ENCODE data around the gene FOXN4.

The FOXN4 gene

DNA sequence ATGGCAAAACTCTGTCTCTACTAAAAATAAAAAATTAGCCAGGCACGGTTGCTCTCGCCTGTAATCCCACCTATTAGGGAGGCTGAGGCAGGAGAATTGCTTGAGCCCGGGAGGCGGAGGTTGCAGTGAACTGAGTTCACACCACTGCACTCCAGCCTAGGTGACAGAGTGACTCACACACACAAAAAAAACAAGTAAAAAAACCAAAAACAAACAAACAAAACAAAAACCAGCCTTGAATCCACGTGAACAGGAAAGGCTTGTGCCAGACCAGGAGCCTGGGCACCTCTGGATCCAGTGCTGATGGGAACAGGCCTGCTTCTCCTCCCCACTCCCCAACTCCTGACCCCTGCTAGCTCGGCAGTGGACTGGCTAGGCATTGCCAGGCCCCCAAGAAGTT, 3.5 kb downstream of the FOXN4 start:
- DNase-seq: no peak

DNA sequence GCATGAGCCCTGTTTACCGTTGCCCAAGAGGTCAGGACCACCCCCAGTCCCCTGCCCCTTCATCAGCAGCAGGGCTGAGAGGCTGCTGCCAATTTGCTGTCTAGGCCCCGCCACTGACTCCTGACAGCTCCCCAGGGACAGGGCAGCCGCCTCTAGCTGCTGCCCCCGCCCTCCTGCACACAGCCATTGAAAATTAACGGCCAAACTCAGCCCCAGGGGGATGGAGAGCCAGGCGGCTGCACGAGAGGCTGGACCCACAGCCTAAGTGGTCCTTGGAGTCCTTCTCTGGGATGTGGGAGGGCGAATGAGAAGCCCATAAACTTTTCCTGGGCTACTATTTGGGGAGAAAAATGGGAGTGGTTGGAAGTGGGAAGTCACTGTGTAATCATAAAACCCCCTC, 4.6 kb downstream of the FOXN4 start:
- no peak for DNase-seq

DNA sequence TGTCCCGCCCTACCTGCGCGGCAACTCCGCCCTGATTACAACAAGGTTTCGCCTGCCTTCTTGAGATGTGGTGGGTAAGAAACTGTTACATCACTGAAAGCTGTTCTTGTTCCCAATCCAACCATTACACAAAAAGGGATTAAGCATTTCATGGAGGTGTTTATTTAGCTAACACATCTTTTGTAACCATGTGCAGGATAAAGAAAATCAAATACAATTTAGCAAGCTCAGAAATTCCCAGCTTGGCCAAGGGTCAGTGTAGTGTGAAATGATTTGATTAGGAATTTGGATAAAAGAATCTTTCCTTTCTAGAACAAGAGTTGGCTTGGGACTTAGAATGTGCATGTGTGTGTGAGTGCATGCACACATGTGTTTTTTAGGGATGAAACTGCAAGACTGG, 6.3 kb downstream of the FOXN4 start:
- no peak for DNase-seq

DNA sequence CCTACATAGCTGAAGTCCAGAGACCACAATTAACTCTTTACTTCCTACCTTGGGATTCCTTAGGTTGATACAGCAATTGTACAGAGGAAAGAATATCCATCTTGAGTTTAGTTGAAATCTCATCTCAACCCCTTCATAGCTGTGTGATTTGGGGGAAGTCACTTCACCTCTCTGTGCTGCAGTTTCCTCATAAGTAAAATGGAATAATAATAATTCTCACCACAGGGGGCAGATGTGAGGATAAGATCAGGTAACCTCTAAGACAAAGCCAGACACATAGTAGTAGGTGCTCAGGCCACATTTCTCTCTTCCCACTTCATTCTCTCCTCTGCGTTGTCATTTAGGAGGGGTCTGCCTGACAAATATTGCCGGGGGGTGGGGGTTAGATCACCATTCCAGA, 6.7 kb downstream of the FOXN4 start:
- DNase-seq: no peak

DNA sequence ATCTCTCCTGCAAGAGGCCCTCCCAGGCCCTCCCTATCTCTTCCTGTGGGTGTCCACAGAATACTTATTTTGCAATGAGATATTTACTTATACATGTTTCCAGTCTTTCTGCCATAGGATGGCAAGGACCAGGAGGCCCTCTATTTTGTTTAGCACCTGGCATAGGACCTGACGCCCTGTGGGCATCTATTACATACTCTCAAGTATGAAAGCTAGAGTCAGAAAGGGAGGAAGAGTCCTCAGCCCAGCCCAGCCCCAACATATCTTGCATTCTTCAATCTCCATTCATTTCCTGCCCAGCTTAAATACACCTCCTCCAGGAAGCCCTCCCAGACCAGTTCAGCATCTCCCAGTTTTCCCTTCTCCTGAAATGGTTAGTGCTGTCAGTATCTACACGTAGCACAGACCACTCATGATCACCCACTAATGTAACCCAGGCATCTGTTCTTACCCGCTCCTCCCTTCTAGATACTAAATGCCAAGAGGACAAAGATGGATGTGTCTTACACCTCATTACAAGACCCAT, 7.4 kb downstream of the FOXN4 start:
- no peak for DNase-seq

DNA sequence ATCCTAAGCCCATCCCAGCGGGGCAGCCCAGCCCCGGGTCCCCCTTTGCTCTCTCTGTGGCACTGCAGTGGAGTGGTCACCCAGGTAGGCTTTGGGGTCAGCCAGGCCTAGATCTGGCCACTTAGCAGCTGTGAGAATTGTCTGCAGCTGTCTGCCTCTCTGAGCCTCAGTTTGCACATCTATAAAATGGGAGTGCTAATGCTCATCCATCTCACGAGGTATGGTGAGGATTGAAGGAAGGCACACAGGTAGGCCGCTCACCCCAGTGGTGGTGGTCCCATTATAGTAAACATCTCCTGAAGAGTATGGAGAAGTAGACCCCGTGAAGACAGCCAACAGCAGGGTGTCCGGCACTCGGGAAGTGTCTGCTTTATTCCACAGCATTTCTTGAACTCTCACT, 9.2 kb downstream of the FOXN4 start:
- no peak for DNase-seq

DNA sequence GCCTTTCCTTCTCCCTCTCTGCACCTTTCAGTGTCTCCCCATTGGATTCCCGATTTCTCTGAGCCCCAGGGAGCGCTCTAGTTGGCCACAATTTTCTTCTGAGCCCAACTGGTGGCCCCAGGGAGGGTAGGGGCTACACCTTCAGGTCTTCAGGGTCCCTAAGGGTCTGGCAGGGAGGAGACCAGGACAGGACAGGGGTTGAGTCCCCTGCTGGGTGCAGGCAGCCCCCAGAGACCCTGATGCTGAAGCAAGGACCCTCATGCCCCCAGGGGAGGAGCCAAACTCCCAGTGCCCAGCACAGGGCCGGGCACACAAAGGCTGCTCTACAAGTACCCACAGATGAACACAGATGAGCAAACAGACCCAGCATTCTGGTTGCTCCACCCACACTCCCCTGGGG, 12.7 kb downstream of the FOXN4 start:
- no peak for DNase-seq

DNA sequence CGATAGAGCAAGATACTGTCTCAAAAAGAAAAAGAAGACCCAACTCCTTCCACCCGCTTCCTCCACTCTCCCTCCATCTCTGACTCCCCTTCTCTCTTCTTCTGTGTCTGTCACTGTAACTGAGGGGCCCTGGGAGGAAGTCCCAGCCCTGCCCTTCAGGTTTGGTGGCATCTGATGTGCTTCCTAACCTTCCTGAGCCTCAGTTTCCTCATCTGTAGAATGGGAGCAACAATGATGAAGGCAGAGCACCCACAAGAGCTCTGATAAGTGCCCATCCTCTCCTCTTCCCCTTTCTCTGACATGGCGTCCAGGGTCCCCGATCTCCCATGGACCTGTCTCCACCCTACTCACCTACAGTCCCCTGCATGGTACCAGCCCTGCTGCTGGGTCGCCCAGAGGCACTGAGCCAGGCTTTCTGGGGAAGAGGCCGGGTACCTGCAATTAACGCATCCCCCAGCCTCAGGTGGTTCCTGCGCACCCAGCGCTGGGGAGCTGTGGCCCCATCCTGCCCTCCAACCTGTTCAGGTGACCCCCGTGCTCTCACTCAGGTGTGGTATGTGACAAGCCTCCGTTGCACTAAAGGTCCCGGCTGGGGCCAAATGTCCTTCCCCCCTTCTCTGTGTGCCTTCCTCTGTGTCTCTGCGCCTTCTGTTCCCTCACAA, 13.2 kb downstream of the FOXN4 start:
- no peak for DNase-seq

DNA sequence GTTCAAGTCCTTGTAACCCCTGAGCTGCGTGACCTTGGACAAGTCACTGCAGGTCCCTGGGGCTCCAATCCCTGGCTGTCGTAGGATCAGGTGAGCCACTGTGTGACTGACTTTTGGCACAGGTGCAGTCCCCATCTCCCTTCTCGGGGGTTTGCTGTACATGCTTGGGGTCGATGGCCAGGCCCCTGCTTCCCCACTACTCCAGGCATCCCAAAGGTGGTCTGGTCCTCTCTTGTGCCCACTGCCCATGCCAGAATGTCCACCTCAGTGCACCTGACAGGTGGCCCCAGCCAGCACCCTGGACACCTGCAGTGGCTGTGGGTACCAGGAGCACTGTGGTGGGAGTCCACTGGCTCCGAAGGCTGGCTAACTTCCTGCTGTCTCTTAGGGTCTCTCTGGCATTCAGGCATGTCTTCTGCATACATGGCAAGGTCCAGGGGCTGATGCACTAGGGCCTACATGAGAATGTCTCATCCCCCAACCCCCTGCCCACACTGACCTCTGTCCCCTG, 14.7 kb downstream of the FOXN4 start:
- DNase-seq: no peak

DNA sequence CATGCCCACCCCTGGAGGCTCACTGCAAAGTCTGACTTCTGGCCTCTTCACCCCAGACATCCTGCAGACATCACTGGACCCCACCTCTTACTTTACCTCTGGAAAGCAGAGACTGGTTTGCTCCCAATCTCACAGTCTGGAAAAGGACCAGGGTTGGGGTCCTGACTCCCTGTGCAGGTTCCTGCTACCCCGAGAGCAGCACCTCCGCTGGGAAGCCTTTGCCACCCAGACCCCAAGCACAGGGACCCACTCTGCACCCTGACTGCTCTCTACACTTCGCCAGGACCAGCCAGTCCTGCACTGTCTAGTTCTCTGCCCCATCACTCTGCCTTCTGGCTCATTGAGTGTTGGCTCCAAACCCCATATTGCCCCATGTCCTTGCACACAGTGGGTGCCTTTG, 16.0 kb downstream of the FOXN4 start:
- DNase-seq: no peak

DNA sequence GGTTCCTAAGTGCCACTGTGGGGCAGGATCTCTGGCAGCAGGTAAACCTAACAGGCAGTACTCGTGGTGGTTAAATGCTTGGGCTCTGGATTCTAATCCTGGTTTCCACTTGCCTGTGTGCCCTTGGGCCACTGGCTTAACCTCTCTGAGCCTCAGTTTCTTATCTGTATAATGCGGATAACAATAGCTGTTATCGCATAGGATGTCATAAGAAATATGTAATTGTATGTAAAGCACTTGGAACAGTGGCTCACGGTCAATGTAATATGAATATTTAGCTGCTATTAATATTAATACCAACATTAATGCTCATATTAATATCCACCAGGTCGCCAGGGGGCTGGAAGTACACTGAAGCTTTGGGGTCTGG, 16.8 kb downstream of the FOXN4 start:
- no peak for DNase-seq

DNA sequence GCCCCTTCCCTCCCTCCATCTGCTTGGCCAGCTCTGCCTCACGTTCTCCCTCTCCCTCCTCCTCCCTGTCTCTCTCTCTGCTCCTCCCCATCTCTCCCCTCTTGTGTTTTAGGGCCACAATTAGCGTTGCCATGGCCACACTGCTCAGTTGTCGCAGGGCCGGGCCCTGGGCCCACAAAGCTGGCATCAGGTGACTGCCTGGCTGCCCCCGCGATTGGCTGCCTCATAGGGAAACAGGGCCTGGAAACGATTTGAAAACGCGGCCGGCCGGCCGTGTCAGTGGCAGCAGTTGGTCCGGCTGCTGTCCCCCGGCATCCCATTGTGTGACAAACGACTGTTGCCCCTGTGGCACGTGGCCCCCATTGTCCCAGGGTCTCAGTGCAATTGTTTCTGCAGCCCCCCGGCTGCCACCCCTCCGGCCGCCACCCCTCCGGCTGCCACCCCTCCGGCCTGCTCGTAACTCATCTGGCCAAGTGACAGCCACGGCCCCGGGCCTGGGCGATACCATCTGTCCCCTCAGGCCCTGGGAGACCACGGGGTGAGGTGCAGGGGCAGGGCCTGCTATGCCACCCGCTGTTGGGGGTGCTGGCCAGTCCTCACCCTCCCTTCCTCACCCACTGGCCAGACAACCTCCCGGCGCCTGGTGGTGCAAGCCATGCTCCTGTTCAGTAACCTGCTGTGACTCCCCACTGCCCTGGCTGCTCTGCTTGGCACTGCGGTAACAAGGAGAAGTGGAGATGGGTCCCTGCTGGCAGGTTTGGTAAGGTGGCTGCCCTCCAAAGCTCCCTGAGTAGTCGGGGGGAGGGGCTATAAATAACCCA, 17.4 kb downstream of the FOXN4 start:
- peak; percentile 94 for DNase-seq

DNA sequence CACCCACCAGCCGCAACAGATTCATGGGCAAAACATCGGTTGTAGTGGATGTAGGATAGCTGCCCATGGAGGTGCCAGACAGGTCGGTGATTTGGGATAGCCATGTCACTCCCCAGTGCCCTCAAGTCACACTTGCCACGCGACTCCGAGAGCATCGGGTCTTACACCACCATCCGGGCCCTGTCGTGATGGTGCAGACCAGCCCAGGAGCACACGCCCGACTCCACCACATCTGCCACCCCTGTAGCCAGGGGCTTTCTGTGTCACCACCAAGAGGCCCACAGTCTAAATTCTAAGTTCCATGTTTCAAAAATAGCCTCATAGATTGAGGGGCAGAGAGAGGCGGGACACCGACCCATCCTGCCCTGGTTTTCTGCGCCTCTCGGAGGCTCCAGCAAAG, 18.0 kb downstream of the FOXN4 start:
- no peak for DNase-seq

DNA sequence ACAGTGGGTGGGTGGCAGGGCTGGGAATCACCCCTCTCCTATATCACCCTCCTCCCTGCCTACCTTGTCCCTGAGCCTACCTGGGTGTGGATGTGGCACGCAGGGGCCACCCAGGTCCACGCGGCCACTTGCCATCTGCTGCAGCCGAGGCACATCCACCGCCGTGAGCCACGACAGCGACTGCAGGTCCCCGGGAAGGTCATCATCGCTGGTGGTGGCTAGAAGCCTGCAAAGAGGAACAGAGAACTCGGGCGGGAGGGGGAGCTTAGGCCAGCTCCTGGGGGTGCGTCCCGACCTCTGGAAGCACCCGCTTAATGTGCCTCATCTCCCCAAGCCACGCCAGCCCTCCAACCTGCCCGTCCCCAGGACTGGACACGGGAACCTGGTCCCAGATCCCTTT, 19.0 kb downstream of the FOXN4 start:
- DNase-seq: no peak

DNA sequence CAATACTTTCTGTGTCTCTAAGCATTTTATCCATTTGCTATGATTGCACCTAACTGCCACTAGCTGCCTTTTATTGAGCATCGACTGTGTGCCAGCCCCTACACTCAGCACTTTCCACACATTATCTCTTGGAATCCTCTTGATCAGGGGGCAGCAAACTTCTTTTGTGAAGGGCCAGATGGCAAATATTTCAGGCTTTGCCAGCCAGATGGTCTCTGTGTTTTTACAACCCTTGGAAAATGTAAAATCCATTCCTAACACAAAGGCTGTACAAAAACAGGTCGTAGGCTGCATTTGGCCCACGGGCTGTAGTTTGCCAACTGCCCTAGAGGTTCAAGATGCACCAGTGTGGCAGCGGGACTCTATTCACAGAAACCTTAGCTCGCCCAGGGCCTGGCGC, 19.5 kb downstream of the FOXN4 start:
- no peak for DNase-seq

DNA sequence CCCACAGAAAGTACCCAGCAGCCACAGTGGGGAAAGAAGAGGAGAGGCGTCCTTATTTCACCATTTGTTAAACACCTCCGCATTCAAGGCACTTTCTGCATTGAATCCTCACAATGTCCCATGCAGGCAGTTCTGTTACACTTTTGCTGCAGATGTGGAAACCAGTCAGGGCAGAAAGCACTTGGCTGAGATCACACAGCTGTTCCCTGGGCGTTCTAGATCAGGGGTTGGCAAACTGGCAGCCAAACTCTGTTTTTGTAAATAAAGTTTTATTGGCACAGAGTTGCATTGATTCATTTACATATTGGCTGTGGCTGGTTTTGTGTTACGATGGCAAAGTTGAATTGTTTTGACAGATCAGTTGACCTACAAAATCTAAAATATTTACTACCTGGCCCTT, 20.1 kb downstream of the FOXN4 start:
- no peak for DNase-seq

DNA sequence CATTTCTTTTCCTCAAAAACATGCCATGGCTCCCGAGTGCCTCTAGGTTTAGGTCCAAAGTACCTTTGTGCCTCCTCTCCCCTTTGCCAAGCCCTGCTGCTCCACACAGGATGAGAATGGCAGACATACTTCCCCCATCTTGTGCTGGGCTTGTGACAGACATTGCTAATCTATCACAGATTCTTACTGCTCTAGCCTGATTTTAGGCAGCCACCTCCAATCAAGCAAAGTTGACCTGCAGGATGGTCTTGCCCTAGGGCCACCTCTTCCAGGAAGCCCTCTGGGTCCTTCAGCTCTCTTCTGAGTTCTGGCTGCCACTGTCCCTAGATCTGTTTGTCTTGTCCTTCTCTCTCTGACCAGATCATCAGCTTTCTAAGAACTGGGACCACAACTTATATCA, 20.5 kb downstream of the FOXN4 start:
- DNase-seq: no peak

DNA sequence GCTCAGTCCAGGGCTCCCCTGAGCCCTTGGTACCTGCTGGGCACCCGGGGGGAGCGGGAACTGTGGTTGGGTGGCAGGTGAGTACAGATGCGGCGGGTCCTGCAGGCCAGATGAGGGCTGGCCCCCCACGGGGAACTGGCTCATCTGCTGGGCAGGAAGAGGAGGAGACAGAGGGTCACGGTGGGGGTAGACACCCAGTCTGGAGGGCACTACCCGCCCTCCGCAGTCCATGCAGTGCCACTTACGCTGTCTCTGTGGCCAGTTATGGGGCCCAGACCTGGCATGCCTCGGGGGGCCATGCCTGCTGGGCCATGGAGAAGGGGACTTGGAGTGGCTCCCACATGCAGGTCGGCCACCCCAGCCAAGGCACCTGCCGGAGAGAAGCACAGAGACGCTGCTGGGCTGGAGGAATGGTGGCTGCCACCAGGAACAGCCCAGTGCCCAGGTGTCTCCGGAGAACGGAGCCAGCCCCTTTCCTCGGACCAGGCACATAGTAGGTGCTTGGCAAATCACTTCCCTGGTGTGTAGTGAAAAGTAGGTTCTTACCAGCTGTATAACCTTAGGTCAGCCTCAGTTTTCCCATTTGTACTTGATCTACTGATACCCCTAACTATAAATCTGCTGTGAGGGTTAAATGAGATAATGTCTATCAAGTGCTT, 21.1 kb downstream of the FOXN4 start:
- no peak for DNase-seq

DNA sequence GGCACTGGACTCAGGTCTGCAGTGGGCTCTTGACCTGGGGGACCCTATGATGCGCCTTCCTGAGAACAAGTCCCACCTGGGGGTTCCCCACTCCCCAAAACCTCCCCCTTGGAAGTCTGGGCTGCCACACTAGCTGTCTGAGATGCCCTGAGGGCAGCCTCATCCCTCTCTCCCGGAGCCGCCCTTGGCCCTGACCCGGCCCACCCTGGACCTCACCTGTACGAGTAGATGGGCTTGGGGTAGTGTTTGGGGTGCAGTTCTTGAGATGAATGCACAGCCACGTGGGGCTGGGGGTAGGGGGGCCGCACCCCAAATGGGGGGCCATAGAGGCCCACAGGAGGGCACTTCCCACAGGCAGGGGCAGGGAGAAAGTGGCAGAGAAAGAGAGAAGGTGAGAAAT, 21.9 kb downstream of the FOXN4 start:
- DNase-seq: no peak

DNA sequence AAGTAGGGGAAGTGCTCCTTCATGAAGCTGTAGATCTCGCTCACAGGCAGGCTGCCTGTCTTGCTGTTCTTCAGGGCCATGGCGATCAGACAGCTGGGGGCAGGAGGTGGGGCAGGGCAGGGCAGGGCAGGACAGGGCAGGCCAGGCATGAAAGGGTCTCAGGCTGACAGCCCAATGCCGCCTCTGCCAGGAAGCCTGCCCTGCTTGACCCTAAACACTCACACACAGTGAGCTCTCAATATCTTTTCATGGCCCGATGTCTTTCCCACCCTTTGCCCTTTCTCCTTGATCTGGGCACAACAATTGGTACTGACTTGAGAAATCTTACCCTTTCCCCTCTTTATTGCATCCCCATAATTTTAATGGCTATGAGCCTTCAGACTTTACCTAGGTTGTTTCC, 22.4 kb downstream of the FOXN4 start:
- DNase-seq: no peak

DNA sequence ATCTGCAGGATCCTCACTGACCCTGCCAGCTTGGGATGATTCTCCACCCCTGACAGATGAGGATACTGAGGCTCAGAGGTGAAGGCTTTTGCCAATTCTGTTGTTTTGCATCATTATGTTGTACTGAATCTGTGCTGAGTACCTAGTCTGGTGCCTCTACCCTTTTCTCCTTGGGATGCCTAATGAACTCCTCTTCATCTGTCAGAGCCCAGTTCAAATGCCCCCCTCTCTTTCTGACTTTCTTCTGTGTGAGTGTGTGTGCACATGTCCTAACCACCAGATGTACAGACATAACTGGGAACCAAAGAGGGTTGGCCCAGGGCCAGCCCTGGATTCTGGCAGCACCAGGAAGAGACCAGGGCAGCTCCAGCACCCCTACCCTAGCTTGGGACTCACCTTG, 22.8 kb downstream of the FOXN4 start:
- no peak for DNase-seq

DNA sequence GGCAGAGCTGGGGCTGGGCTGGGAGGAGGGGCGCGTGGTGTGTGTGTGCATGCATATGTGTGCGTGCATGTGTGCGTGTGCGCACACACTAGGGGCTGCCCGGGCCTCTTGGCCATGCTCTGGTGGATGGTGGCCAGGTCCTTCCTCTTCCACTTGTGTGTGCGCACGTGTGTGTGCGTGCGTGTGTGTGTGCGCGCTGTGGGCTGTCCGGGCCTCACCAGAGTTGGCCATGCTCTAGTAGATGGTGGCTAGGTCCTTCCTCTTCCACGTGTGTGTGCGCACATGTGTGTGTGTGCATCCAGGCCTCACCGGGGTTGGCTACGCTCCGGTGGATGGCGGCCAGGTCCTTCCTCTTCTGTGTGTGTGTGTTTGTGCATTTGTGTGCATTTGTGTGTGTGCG, 24.7 kb downstream of the FOXN4 start:
- no peak for DNase-seq

DNA sequence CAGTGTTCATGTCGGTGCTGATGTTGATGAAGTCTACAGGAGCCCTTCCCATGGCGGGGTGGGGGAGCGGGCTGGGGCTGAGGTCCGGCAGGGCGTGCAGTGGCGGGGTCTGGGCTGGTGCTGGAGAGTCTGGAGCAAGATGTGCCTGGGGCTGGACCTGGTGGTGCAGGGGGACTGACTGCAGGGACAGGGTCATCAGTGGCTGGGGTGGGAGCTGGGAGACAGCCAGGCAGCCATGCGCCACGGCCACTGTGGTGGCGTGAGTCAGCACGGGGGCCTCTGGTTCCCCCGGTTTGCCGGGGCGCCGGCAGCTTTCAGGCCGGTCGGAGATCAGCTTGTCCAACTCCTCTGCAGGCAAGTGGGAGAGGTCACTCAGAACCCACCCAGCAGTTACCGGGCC, 27.6 kb downstream of the FOXN4 start:
- DNase-seq: no peak

DNA sequence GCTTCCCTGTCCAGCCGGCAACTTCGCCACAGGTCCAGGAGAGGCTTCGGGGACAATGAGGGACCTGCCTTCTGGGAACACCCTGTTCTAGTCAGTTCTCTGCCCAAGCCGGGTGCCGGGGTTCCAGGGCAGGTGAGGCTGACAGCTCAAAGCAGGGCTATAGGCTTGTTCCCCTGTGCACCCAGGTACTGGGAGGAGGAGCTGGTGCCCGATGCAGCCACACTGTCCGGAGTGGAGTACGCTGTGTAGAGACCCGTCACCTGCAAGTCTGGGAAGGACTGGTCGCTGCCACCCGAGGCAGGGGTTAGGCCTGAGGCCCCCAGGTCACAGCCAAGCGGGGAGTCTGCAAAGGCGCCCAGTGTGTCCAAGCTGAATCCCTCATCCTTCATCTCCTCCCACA, 29.6 kb downstream of the FOXN4 start:
- DNase-seq: no peak
